ENCODE results near the gene ANO1.

DNA sequence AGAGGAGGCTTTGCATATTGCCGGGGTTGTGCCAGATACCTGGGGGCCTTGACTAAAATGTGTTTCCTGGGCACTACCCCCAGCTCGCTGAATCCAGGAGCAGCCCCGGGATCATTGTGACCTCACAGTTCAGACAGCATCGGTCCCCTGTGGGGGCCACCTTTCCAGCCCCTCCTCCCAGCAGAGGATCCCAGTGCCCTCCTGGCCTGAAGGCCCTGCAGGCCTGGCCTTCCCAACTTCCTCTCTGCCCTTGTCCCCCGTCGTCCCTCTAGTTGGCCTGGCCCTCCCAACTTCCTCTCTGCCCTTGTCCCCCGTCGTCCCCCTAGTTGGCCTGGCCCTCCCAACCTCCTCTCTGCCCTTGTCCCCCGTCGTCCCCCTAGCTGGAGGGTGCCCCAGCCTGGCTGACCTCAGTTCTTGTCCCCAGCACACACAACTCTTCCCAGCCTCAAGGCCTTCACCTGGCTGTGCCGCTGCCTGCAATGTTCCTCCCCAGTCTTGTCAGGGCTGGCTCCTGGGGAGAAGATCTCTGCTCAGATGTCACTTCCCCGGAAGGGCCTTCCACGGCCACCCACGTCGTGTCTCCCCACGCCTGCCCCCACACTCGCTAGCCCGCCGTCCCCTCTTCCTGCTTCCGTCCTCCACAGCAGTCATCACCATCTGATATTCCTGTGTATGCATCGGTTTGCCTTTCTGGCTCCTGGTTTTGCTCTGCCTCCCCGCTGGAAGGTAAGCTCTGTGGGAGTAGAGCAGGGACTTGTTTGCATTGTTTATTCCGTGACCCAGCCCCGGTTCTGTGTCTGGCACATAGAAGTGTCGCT, 12.6 kb upstream of the ANO1 start:
- TF ChIP-seq, protein P1, sequence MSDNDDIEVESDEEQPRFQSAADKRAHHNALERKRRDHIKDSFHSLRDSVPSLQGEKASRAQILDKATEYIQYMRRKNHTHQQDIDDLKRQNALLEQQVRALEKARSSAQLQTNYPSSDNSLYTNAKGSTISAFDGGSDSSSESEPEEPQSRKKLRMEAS (IDR thresholded peaks at IDR 0.05) = no peak
- no peak for TF ChIP-seq POLR2A (IDR thresholded peaks at IDR 0.05; ENCODE audit: control extremely low read depth in 1 of 2, low read depth in 2 of 2, low read length in 2 of 2)
- no peak for TF ChIP-seq EP300 (IDR thresholded peaks at IDR 0.05; ENCODE audit: borderline replicate concordance in 1 of 2, low read depth in 2 of 2, low read length in 2 of 2)
- no peak for TF ChIP-seq RAD21 (IDR thresholded peaks at IDR 0.05 in 1 of 2, conservative IDR thresholded peaks at IDR 0.05 in 1 of 2; ENCODE audit: low read depth in 2 of 2, low read length in 2 of 2)
- TF ChIP-seq CHD1 (IDR thresholded peaks at IDR 0.05; ENCODE audit: low read depth, low read length) = no peak
- TF ChIP-seq CTCF (IDR thresholded peaks at IDR 0.05; ENCODE audit: control extremely low read depth in 1 of 3, insufficient read depth in 1 of 3, low read depth in 1 of 3, low read length in 3 of 3) = no peak
- TF ChIP-seq POLR2AphosphoS5 (IDR thresholded peaks at IDR 0.05; ENCODE audit: low read depth, low read length) = no peak
- TF ChIP-seq YY1 (IDR thresholded peaks at IDR 0.05; ENCODE audit: low read depth, low read length) = no peak
- TF ChIP-seq, protein P2, sequence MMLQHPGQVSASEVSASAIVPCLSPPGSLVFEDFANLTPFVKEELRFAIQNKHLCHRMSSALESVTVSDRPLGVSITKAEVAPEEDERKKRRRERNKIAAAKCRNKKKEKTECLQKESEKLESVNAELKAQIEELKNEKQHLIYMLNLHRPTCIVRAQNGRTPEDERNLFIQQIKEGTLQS (IDR thresholded peaks at IDR 0.05; ENCODE audit: insufficient read depth, low read depth, low read length) = no peak
- no peak for TF ChIP-seq SP2 (IDR thresholded peaks at IDR 0.05; ENCODE audit: low read length)
- no peak for TF ChIP-seq TEAD4 (IDR thresholded peaks at IDR 0.05; ENCODE audit: low read depth, low read length)
- no peak for TF ChIP-seq ZNF274 (IDR thresholded peaks at IDR 0.05; ENCODE audit: borderline replicate concordance, extremely low read depth, low read length)
